HG02852 (cell line): ENCODE data around the gene OGN.
A peak's percentile ranks its signal among the peaks of the same experiment; 100 is the strongest.
"Not testable (repeated sequence)": the region's sequence is repeated elsewhere in the genome, so short reads cannot be mapped to it uniquely, and the experiment has no call there.

Source experiments
- ATAC-seq: cut with Tn5 transposase; IDR thresholded peaks from one replicate; pipeline ENCODE4 v1.9.1; 2021; ENCODE audit warnings: mild to moderate bottlenecking, moderate library complexity; ENCODE audit not compliant: unreplicated experiment

The OGN gene, protein sequence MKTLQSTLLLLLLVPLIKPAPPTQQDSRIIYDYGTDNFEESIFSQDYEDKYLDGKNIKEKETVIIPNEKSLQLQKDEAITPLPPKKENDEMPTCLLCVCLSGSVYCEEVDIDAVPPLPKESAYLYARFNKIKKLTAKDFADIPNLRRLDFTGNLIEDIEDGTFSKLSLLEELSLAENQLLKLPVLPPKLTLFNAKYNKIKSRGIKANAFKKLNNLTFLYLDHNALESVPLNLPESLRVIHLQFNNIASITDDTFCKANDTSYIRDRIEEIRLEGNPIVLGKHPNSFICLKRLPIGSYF

DNA sequence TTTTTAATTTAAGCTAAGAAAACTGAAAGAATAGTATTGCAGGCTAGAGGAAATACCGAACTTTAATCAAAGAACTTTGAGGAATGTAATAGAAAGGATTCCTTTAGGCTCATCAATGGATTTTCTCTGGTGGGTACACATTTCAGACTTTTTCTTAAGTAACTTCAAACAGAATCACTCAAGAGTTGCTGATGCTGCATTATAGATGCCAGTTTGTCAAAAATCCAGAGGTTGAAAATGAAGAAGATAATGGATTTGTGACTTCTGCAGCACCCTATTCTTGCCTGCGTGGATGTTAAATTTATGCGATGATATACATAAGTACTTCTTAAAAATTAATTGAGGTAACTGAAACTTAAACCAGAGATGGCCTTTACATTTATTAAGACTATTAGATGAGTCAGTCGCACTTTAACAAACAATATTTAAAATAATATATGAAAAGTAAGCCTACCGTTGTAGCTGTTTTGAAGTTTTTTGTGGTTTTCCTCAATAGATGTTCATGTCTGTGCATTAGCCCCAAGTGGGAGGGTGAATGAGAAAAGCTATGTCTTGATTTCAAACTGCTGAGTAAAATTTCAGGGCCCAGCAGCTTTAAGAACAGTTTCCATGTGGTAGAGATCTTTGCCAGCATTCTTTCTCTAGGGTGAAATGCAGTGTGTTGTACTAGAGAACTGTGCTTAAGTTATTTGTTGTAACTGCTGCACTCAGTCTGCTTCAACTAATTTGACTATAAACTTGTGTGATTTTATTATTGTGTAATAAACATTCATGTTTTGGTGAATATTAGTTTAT is at the start of gene OGN:
OGN (minus strand) TSS at position 537 of the 795 bp plus-strand sequence. CDS start 1,171 bp downstream, outside the sequence.
- no peak for ATAC-seq

GRCh38 chr9:92446536-92446935 is 42.2 kb upstream of the OGN start:
- no peak for ATAC-seq

- no peak for ATAC-seq
Observed at GRCh38 chr9:92444841-92445240, 40.5 kb upstream of the OGN start.

DNA sequence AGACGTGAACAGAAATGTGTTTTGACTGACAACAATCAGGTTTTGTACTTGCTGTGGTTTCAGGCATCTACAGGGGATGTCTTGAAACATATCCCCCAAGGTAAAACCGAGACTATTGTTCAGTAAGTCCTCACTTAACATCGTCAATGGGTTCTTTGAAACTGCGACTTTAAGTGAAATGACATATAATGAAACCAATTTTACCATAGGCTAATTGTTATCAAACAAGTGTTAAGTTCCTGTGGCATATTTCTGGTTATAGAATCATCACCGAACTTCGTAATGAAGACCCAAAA is 36.3 kb upstream of the OGN start:
- ATAC-seq = peak; percentile 47

DNA sequence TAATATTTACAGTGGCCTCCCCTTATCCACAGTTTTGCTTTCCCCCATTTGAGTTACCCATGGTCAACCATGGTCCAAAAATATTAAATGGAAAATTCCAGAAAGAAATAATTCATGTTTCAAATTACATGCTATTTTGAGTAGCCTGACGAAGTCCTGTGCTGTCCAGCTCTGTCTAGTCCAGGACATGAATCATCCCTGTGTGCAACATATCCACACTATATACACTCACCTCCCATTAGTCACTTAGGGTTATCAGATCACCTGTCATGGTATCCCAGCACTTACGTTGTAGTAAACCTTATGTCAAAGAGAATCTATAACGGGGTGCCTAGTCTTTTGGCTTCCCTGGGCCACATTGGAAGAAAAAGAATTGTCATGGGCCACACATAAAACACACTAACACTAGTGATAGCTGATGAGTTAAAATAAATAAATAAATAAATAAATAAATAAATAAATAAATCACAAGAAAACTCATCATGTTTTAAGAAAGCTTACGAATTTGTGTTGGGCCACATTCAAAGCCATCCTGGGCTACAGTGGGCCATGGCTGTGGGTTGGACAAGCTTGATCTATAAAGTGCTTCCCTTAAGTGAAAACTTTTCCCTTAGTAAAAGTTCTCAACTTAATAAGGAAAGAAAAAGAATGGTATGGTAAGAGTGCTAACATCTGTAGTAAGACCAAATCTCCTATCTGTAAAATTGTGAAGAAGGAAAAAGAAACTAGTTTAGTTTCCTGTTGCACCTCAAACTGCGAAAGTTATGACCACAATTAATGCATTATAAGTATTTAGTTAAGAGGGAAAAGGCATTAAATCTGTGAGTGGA is 35.8 kb upstream of the OGN start:
- ATAC-seq = no peak

DNA sequence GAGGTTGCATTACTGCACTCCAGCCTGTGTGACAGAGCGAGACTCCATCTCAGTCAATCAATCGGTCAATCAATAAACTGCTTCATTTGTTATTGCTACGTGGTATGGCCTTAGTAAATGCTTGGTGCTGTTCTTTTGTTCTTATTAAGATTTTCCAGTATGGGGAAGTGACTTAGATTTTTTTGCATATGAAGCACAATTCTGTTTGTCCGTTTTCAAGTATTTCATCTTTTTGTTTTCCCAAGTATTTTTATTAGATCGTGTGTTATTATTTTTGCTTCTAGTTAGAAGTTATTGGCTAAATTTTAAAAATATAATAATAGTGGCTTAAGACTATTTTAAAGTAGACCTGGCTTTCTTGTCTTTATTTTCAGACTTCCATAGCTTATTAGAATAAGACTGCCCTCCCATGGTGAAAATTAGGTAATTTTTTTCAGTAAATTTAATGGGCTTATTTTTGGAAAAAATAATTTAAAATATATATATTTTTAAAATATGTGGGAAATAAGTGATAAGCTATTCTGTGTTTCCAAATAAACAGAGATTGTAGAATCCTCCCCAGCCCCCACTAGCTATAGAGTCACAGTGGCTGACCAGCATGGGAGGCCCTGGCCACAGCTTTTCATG is 34.6 kb upstream of the OGN start:
- ATAC-seq = no peak

- no peak for ATAC-seq
Observed at GRCh38 chr9:92435263-92435662, 30.9 kb upstream of the OGN start.

GRCh38 chr9:92432972-92433548 is 28.7 kb upstream of the OGN start:
- ATAC-seq = no peak

- no peak for ATAC-seq
Observed at GRCh38 chr9:92432350-92432749, 28.0 kb upstream of the OGN start.

DNA sequence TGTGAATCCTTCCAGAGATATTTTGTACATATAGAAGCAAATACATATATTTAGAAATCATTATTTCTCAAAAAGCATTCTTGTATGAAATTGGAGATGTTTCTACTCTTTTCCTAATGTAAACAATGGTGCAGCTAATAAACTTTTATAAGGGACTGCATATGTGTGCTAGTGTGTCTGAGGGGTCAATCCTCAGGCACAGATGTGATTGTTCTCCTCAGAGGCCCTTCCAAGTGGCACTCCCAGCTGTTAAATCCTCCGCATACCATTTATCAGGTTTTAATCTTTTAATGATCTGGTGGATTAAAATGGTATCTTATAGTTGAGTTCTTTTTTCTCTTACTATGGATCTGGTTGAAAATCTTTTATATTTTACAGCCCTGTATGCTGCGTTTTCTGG is 25.5 kb upstream of the OGN start:
- no peak for ATAC-seq

DNA sequence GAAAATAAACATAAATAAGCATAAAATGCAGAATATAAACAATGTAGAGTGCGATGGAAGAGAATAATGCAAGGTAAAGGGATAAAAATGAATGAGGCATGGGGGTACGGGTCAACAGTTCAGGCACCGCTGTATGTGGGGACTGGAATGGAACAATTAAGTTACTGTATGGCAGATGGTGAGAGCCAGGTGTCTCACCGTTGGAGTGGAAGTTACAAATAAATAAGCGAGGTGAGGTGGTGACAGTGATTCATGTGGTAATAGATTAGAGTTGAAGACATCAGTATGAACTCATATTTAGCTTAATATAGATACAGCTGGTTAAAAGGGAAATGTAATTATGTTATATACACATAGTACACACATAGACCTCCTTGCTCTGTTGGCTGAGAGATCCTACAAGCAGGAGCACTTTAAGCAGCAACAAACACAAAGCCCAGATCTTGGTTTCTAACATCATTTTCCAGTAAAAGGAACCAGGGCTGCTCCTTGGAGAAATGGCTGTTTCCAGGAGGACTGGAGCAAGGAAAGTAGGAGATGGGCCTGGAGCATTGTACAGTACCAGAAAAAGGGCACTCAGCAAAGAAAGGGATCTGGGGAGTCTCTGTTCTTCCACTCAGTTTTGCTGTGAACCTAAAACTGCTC is 22.2 kb upstream of the OGN start:
- no peak for ATAC-seq

GRCh38 chr9:92425474-92425873 is 21.1 kb upstream of the OGN start:
- ATAC-seq = no peak

- no peak for ATAC-seq
Observed at GRCh38 chr9:92424340-92424739, 20.0 kb upstream of the OGN start, which contains the start of gene OMD. OMD (minus strand) TSS chr9:92424471; CDS start chr9:92417558, 6,913 bp downstream.

GRCh38 chr9:92423612-92424011 is 19.2 kb upstream of the OGN start:
- no peak for ATAC-seq

GRCh38 chr9:92422611-92423338 is 18.4 kb upstream of the OGN start:
- ATAC-seq = no peak

DNA sequence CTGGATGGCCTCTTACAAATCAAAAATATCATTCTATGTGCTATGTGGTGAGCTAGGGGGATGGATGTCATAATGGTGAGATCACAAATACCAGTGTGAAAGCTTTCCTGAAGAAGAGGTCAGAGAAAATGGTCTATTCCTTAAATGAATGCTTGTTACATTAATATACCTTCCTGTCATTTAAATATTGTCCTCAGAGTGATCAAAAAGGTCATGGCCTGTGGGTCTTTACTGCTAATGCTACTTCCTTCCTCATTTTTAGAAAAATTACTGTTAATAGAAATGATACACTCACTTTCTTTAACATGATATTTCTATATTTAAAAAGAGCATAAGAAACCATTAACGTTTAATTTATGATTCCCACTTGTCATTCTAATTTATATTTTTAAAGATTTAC is 10.2 kb upstream of the OGN start:
- ATAC-seq = no peak

DNA sequence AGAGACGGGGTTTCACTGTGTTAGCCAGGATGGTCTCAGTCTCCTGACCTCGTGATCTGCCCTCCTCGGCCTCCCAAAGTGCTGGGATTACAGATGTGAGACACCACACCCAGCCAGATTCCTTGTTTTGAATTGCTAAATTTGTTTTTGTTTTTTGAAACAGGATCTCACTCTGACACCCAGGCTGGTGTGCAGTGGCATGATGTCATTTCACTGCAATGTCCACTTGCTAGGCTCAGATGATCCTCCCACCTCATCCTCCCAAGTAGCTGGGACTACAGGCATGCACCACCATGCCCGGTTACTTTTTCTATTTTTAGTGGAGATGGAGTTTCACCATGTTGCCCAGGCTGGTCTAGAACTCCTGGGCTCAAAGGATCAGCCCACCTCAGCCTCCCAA is 6.8 kb upstream of the OGN start:
- not testable (repeated sequence) for ATAC-seq

DNA sequence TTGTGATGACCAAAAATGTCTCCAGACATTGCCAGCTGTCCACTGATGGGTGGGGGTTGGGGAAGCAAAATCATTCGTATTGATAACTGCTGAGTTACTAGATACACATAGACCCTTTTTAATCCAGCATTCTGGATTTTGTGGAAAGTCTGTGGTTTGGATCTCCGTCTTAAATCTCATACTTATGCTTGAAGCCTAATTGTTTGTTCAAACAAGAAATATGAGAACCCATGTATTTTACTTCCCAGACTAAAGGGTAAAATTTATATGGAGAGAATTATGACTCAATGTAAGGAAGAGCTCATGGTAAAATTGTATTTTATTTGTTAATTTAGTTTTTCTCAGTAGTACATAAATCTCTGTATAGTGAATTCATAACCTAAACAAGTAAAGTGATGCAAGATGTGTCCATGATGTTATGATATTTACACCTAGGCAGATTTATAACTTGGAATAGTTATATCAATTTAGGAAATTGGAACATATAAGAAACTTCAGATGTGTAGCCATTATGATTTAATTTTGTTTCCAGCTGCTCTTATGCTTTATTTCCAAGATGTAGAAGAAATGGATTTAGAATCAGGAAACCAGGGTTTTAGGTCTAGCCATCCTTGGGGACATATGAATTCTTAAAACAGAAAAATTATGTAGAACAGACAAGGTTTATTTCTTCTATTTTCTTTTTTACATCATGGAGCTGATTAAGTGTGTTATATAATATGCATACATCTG is 4.5 kb upstream of the OGN start:
- no peak for ATAC-seq

DNA sequence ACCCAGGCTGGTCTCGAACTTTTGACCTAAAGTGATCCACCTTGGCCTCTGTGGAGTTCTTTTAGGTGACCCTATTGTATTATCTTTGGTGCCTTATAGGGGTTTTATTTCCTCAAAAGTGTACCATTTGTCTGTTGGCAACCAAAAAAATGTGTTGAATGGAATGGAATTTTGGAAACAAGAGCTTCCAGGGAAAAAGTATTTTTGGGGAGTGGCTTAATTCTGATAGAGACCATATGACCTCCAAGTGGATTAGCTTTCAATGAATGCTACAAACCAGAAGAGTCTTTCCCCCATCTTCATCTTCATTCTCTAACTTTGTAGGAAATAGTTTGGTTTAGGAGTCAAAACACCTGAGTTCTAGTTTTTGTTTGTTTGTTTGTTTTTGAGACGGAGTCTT is 3.4 kb upstream of the OGN start:
- no peak for ATAC-seq
